Adipose tissue (tissue), 3 donors: Measurements from ENCODE around the gene SLC22A14. TPM values are rescaled to one million over a fixed set of nuclear protein-coding genes. Genes with fewer than 3 reads are reported as not detected.

Experiments
- H3K27ac ChIP-seq: one replicate; pipeline ENCODE4 v1.5.1; 2013; ENCODE audit warnings: low read depth, low read length
- WGBS, 3 donors: extraction: QIAGEN DNeasy Blood & Tissue Kit; methylation state at CpG; one replicate each; pipeline ENCODE4 v1.1.7; 2013; 5-methylcytosine and 5-hydroxymethylcytosine counted together
- polyA plus RNA-seq, 3 donors: library from polyadenylated mRNA; stranded (reverse); fragments of 200-250 nt; gene quantifications; one replicate each; pipeline ENCODE4 v1.2.3, GENCODE V29; 2013
- donor health status: healthy with polysubstance abuse.
- donor health status: Bipolar disorder and iron deficiency.
- donor health status: healthy.

Gene SLC22A14
- polyA plus RNA-seq, 3 donors: 0.07 to 0.16 (median 0.11) TPM

DNA sequence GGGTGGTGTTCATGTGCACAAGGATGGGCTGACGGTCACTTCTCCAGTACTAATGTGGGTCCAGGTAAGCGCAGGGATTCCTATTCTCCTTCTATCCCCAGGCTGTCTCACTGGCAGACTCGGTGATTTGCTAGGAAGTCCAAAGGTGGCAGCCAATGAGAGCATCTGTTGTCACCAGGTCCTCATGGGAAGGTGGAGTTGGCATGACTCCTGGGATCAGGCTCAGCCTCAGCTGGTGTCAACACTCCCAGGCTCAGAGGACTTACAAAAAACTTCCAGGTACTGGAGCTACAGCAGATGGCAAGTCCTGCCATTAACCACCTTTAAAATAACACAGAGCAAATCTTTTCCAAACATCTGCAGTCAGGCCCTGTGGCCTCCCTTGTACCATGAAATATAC is 78.3 kb downstream of the SLC22A14 start:
- WGBS, 3 donors: 79 to 100% (median 98%) methylated on average over 3 of the region's 3 CpGs
- H3K27ac ChIP-seq: no peak overlapping the region

DNA sequence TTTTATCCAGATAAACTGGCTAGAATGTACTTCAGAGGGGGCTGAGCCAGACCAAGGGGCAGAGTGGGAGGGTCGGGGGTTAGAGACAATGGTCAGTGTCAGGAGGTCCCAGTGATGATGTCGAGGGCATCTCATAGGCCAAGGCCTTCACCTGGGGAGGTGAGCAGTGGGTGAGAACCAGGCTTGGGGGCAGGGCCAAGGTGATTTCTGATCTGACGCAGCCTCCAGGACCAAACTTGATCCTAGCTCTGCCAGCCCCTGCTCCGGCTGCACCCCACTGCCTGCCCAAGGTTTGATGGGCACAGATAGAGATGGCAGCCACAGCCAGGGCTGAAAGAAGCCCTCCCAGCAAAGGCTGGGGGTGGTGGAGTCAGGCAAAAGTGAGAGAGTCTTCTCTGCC is 79.4 kb downstream of the SLC22A14 start:
- H3K27ac ChIP-seq: no peak overlapping the region
- WGBS, 3 donors: 70 to 85% (median 72%) methylated on average over 4 of the region's 4 CpGs

- WGBS, 3 donors: 90 to 94% (median 92%) methylated on average over 9 of the region's 9 CpGs
- H3K27ac ChIP-seq: no peak overlapping the region
These were observed 80.7 kb downstream of the SLC22A14 start for GRCh38 chr3:38362825-38363224.

DNA sequence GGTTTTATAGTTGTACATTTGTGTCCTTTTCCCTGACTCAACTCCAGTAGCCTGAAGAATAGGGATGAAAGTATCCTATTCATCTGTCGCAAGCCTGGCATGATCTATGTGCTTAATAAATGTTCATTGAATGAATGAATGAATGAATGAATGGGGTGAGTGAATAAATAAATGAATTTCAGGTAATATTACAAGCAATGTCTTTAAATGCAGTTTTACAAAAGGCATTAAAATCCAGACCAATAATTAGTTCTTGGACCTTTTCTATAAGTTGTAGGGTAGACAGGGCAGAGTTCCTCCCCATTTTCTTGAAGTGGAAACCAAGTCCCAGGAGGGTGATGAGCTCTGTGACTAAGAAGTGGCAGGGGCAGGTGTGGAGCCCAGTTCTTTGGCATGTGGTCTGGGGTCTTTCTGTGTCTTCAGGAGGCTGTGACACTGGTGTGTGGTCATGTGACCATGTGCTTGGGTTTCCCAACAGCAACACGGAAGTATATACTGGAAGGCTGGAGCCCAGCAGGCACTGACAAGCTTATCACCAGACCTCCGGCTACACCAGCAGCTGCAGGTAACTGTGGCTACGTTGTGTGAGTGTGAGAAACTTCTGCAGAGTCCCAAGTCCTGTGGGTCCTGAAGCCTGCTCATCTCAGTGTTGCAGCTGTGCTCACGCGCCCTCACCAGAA is 82.8 kb downstream of the SLC22A14 start:
- H3K27ac ChIP-seq: no peak overlapping the region
- WGBS, 3 donors: 62 to 94% (median 93%) methylated on average over 6 of the region's 6 CpGs

GRCh38 chr3:38365469-38366062 is 83.5 kb downstream of the SLC22A14 start:
- WGBS, 3 donors: 78 to 94% (median 94%) methylated on average over 13 of the region's 13 CpGs
- no peak overlapping the region for H3K27ac ChIP-seq

DNA sequence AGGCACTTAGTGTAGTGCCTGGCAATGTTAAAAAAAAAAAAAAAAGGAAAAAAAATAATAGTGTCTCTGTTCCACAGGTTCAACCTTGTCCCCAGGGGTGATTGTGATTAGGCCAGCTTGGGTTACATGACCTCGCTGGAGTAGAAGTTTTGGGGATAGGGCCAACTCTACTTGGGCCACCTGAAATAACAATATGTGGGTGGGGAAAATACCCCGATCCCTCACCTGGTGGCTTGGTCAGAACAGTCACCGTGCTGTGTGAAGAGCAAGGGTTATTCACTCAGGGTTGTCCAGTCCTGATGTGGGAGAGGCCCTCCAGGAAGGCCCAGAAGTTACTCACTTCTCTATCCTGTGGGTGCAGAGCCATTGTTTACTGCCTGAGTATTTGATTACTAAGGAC is 84.0 kb downstream of the SLC22A14 start:
- no peak overlapping the region for H3K27ac ChIP-seq
- WGBS, 3 donors: 51 to 95% (median 92%) methylated on average over 3 of the region's 3 CpGs

GRCh38 chr3:38367779-38368178 is 85.7 kb downstream of the SLC22A14 start:
- no peak overlapping the region for H3K27ac ChIP-seq
- 66 to 83% (median 80%) methylated on average over 3 of the region's 3 CpGs for WGBS, 3 donors

Other genes with a start within 250 kb of the SLC22A14 start
- gene DLEC1, start 243.1 kb upstream of the SLC22A14 start, polyA plus RNA-seq: under 1 TPM; 0.22 to 0.71 (median 0.34) TPM
- 10 to 100 TPM; 55.3 to 84.9 (median 67.1) TPM for gene ACAA1, start 145.2 kb upstream of the SLC22A14 start, polyA plus RNA-seq
- 10 to 100 TPM; 11.9 to 37.7 (median 35.8) TPM for gene MYD88, start 143.6 kb upstream of the SLC22A14 start, polyA plus RNA-seq
- gene OXSR1, start 116.8 kb upstream of the SLC22A14 start, polyA plus RNA-seq: 10 to 100 TPM in 2 of 3 donors, 1 to 10 TPM in 1; 7.3 to 17.7 (median 11.0) TPM
- gene SLC22A13, start 16.5 kb upstream of the SLC22A14 start, polyA plus RNA-seq: under 1 TPM in 2 of 3 donors, not detected in 1; 0.03 to 0.06 TPM
- gene XYLB, start 64.5 kb downstream of the SLC22A14 start, polyA plus RNA-seq: 1 to 10 TPM; 1.3 to 2.7 (median 1.4) TPM
- 1 to 10 TPM in 1 of 3 donors, under 1 TPM in 2; 0.45 to 1.3 (median 0.56) TPM for gene ACVR2B, start 171.6 kb downstream of the SLC22A14 start, polyA plus RNA-seq
- gene EXOG, start 214.0 kb downstream of the SLC22A14 start, polyA plus RNA-seq: 1 to 10 TPM; 2.2 to 7.8 (median 3.0) TPM